ENCODE data around the gene KLHL22. TPM values are rescaled to one million over a fixed set of nuclear protein-coding genes. Genes with fewer than 3 reads are reported as not detected.
A peak's percentile ranks its signal among the peaks of the same experiment; 100 is the strongest.
"Not testable (repeated sequence)": the region's sequence is repeated elsewhere in the genome, so short reads cannot be mapped to it uniquely, and the experiment has no call there.

KLHL22 gene
- polyA plus RNA-seq, 1 donor, result 36.5 TPM

- no peak for DNase-seq
Observed at GRCh38 chr22:20523086-20523983, 27.7 kb upstream of the KLHL22 start.

GRCh38 chr22:20522134-20523004, 26.8 kb upstream of the KLHL22 start:
- no peak for DNase-seq

GRCh38 chr22:20520093-20520511, 24.5 kb upstream of the KLHL22 start:
- no peak for DNase-seq

- DNase-seq, result no peak
Observed at GRCh38 chr22:20519558-20519957, 24.0 kb upstream of the KLHL22 start.

GRCh38 chr22:20517841-20518592, 22.4 kb upstream of the KLHL22 start:
- DNase-seq, result no peak

GRCh38 chr22:20517422-20517821, 21.8 kb upstream of the KLHL22 start:
- DNase-seq, result no peak

GRCh38 chr22:20516399-20516798, 20.8 kb upstream of the KLHL22 start:
- no peak for DNase-seq

GRCh38 chr22:20514658-20515406, 19.2 kb upstream of the KLHL22 start:
- DNase-seq, result no peak

GRCh38 chr22:20511578-20512229, 16.1 kb upstream of the KLHL22 start:
- no peak for DNase-seq

- DNase-seq, result no peak
Observed at GRCh38 chr22:20510811-20511577, 15.4 kb upstream of the KLHL22 start.

- DNase-seq, result peak; percentile 58
Observed at GRCh38 chr22:20509344-20510047, 13.9 kb upstream of the KLHL22 start.

- DNase-seq, result no peak
Observed at GRCh38 chr22:20508815-20509271, 13.2 kb upstream of the KLHL22 start.

- not testable (repeated sequence) for DNase-seq
Observed at GRCh38 chr22:20508067-20508755, 12.6 kb upstream of the KLHL22 start.

- peak; percentile 87 for DNase-seq
Observed at GRCh38 chr22:20507253-20508066, 11.9 kb upstream of the KLHL22 start, which contains the start of gene MED15. Gene MED15, plus strand, starts transcription at chr22:20507610. Its CDS starts 69 bp downstream, at chr22:20507679.

- DNase-seq, result no peak
Observed at GRCh38 chr22:20506543-20507252, 11.1 kb upstream of the KLHL22 start.

GRCh38 chr22:20504293-20504922, 8.8 kb upstream of the KLHL22 start:
- DNase-seq, result not testable (repeated sequence)

GRCh38 chr22:20503816-20504215, 8.2 kb upstream of the KLHL22 start:
- no peak for DNase-seq
